Stomach (tissue), 4 donors: ENCODE data around the gene QARS1.

ENCODE experiments used
- POLR2AphosphoS5 ChIP-seq, 3 donors: sonication (generic); formaldehyde crosslinking; IDR thresholded peaks; one replicate each; pipeline ENCODE4 v1.6.1; 2016; ENCODE audit warnings: antibody characterized with exemption in 3 of 3
- TF ChIP-seq, protein P1 (sequence below), 7 experiments: fragments of 450-650 bp in 4 of 7; fragments of 200-600 bp in 3 of 7; sonication (generic) in 3 of 7; IDR thresholded peaks; one replicate each; pipeline ENCODE4 v1.5.1; 2016 to 2019; ENCODE audit warnings: antibody characterized with exemption in 7 of 7, control low read depth in 2 of 7, mild to moderate bottlenecking in 1 of 7

DNA sequence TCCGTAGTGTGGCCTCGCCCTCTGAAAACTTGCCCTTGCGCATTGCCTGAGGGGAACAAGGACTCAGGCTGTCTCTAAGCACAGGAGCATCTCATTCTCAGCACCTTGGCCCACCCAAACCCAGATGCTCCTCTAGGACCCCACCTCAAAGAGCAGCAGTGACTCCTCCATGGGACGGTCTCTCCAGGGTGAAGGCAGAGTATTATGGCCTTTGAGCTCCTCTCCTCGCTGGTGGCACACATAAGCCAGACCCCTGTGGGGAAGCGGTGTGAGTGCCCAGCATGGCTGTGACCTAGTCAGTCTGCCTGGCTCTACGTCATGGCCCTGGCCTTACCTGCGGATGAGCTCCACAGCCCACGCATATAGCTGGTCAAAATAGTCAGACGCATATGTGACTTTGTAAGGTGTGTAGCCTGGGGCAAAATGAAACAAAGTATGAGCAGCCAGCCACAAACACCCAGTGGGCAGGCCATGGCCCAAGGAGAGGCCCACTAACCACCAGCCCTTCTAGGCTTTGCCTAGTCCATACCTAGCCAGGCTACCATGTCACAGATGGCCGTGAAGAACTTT, 4.4 kb downstream of the QARS1 start:
- TF ChIP-seq, protein P1, sequence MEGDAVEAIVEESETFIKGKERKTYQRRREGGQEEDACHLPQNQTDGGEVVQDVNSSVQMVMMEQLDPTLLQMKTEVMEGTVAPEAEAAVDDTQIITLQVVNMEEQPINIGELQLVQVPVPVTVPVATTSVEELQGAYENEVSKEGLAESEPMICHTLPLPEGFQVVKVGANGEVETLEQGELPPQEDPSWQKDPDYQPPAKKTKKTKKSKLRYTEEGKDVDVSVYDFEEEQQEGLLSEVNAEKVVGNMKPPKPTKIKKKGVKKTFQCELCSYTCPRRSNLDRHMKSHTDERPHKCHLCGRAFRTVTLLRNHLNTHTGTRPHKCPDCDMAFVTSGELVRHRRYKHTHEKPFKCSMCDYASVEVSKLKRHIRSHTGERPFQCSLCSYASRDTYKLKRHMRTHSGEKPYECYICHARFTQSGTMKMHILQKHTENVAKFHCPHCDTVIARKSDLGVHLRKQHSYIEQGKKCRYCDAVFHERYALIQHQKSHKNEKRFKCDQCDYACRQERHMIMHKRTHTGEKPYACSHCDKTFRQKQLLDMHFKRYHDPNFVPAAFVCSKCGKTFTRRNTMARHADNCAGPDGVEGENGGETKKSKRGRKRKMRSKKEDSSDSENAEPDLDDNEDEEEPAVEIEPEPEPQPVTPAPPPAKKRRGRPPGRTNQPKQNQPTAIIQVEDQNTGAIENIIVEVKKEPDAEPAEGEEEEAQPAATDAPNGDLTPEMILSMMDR (IDR thresholded peaks at IDR 0.05) = no peak
- no peak for TF ChIP-seq POLR2AphosphoS5 (IDR thresholded peaks at IDR 0.05)
